Endothelial cell (in vitro differentiated cells): ENCODE data around the gene KRT17. TPM values are rescaled to one million over a fixed set of nuclear protein-coding genes. Genes with fewer than 3 reads are reported as not detected.
"Not testable (repeated sequence)": the region's sequence is repeated elsewhere in the genome, so short reads cannot be mapped to it uniquely, and the experiment has no call there.

ENCODE experiments used
- DNase-seq: peaks from one replicate; pipeline ENCODE4 v3.0.0; 2021; ENCODE audit warnings: low spot score
- H3K27ac Mint-ChIP-seq: one replicate; pipeline ENCODE4 v1.8.0; 2021; ENCODE audit warnings: mixed read lengths, inconsistent platforms; ENCODE audit not compliant: unreplicated experiment
- H3K27me3 Mint-ChIP-seq: one replicate; pipeline ENCODE4 v1.8.0; 2021; ENCODE audit warnings: mild to moderate bottlenecking, moderate library complexity, mixed read lengths, inconsistent platforms; ENCODE audit not compliant: unreplicated experiment
- H3K36me3 Mint-ChIP-seq: one replicate; pipeline ENCODE4 v1.8.0; 2021; ENCODE audit warnings: mild to moderate bottlenecking, low read depth, mixed read lengths, inconsistent platforms; ENCODE audit not compliant: unreplicated experiment
- H3K4me1 Mint-ChIP-seq: one replicate; pipeline ENCODE4 v1.8.0; 2021; ENCODE audit warnings: mild to moderate bottlenecking, mixed read lengths, inconsistent platforms; ENCODE audit not compliant: unreplicated experiment
- H3K4me3 Mint-ChIP-seq: one replicate; pipeline ENCODE4 v1.8.0; 2021; ENCODE audit warnings: mild to moderate bottlenecking, mixed read lengths, inconsistent platforms; ENCODE audit not compliant: unreplicated experiment
- H3K9me3 Mint-ChIP-seq: one replicate; pipeline ENCODE4 v1.8.0; 2021; ENCODE audit warnings: mixed read lengths, inconsistent platforms; ENCODE audit not compliant: unreplicated experiment
- total RNA-seq: library from RNA; stranded (reverse); fragmentation: NEBNext Ultra II Directional; extraction: Animal tissue kit (Norgen Biotek cat#: 25700); gene quantifications from one replicate; pipeline ENCODE4 v1.2.1, GENCODE V29; 2021; ENCODE audit not compliant: unreplicated experiment
- TF ChIP-seq, protein P1 (sequence below): fragments of 200-600 bp; sonication (generic); IDR thresholded peaks from one replicate; pipeline ENCODE4 v1.5.0; 2021; ENCODE audit warnings: antibody characterized with exemption; ENCODE audit not compliant: unreplicated experiment

Gene KRT17
- total RNA-seq, 1 donor from 2014 or later, result not detected

DNA sequence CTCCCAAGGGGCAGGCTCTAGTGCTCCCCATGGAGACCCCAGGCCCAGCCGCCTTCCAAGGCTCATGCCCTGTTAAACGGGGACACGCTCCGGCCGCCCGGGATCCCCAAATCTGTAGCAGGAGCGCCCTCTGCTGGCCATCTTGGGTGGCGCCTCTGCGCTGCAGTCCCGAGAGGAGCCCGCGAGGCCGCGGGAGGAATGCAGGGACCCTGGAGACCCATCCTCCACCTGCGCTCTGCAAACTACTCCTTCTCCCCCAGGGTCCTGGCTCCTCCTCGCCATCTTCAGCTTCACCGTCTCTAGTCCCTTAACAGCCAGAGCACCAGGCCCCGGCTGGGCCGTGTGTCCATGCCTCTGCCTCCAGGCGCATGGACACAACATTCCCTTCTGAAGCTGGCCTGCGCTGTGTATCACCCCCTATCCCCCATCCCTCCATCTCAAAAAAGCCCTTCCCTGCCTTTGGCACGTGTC is 23.6 kb upstream of the KRT17 start:
- DNase-seq, result peak; percentile 97
- peaks cover 10% of the 10 kb centered on the region for H3K4me1 Mint-ChIP-seq
- H3K36me3 Mint-ChIP-seq, result no peaks in the 10 kb centered on the region
- peaks cover 2% of the 10 kb centered on the region for H3K27me3 Mint-ChIP-seq
- TF ChIP-seq, protein P1, sequence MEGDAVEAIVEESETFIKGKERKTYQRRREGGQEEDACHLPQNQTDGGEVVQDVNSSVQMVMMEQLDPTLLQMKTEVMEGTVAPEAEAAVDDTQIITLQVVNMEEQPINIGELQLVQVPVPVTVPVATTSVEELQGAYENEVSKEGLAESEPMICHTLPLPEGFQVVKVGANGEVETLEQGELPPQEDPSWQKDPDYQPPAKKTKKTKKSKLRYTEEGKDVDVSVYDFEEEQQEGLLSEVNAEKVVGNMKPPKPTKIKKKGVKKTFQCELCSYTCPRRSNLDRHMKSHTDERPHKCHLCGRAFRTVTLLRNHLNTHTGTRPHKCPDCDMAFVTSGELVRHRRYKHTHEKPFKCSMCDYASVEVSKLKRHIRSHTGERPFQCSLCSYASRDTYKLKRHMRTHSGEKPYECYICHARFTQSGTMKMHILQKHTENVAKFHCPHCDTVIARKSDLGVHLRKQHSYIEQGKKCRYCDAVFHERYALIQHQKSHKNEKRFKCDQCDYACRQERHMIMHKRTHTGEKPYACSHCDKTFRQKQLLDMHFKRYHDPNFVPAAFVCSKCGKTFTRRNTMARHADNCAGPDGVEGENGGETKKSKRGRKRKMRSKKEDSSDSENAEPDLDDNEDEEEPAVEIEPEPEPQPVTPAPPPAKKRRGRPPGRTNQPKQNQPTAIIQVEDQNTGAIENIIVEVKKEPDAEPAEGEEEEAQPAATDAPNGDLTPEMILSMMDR, result peak; percentile 86
- H3K27ac Mint-ChIP-seq, result no peak overlapping the region
- no peaks in the 10 kb centered on the region for H3K9me3 Mint-ChIP-seq
- no peak overlapping the region for H3K4me3 Mint-ChIP-seq

DNA sequence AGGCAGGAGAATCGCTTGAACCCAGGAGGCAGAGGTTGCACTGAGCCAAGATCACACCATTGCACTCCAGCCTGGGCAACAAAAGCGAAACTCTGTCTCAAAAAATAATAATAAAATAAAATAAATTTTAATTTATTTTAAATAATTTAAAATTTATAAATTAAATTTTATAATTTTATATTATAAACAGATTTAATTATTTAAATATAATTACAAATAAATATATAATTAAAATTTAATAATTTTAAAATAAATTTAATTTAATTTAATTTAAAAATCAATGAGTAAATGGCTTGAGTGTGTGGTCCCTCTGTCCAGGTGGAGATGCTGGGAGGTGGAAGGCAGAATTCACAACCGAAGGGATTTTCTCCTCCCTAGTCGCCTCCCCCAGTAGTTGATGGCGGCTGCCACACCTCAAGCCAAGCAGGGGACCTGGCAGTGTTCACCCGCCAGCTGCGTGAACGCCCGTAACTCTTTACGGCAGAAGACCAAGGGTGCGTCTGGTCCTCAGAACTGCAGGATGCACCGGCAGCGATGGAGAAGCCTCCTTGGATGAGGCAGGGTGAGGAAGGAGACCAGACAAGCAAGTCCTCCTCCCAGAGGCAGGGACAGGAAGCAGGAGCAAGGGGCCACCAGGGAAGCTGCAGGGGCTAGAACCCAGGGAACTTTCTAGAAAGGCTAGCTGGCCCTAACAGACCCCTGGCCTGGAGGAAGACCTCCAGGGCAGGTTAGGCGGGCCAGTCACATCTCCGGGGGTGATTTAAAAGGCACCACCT is 22.9 kb upstream of the KRT17 start:
- TF ChIP-seq, protein P1, result no peak

DNA sequence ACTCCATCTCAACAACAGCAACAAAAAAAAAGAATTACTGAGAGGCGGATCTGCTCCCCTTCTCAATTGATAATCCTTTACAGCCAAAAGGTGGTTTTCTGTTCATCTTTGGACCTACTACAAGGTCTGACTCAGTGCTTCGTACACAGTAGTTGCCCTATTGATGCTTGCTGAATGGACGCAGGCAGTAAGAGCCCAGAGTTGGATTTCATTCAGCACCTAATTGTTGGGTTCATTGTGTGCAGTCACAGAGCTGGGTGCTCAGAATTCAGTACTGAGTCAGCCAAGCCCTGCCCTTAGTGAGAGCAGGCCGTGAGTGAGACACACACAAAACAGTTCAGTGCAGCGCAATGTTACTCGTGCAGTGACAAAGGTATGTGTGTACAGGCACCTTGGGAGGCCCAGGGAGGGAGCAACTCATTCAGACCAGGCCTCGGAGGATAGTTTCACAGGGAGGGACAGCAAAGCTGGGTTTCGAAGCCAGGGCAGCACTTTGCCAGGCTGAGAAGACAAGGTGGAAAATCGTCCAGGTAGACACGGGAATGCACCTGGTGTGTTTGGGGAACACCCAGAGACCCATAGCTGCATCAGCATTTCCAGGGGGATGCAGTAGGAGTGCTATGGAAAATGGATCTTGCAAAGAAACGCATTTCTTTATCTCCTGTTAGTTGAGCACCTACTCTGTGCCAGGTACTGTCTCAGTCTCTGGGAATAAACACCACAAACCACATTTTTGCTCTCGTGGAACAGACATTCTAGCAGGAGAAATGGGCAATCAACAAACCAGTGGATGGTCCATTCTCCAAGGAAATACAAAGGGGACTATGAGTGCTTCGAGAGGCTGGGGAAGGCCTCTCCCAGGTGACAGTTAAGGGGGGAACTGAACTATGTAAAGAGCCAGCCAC is 18.1 kb upstream of the KRT17 start:
- TF ChIP-seq, protein P1, result no peak
- Mint-ChIP-seq H3K4me1 (peaks cover 2% of the 10 kb centered on the region), H3K27me3 (peaks cover 2% of the 10 kb centered on the region), H3K9me3 (no peaks in the 10 kb centered on the region), H3K27ac (no peak overlapping the region), H3K36me3 (no peaks in the 10 kb centered on the region), H3K4me3 (no peak overlapping the region)
- DNase-seq, result no peak

More for the DNA sequence above, 22.9 kb upstream of the KRT17 start:
- Mint-ChIP-seq H3K27me3 (peaks cover 2% of the 10 kb centered on the region), H3K36me3 (no peaks in the 10 kb centered on the region), H3K4me3 (no peak overlapping the region), H3K9me3 (no peaks in the 10 kb centered on the region), H3K27ac (no peak overlapping the region), H3K4me1 (peaks cover 10% of the 10 kb centered on the region)
- no peak for DNase-seq

DNA sequence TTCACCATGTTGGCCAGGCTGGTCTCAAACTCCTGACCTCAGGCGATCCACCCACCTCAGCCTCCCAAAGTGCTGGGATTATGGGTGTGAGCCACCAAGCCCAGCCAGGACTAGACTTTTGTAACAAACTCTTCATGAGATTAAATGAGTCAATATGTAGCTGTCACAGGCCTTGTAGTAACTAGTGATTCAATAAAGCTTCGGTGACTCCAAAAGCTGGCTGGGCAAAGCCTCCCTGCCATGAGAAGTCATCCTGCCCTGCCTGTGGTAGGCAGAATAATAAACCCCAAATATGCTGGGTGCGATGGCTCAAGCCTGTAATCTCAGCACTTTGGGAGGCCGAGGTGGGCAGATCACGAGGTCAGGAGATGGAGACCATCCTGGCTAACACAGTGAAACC is 16.2 kb upstream of the KRT17 start:
- not testable (repeated sequence) for H3K27ac Mint-ChIP-seq, H3K4me3 Mint-ChIP-seq, H3K9me3 Mint-ChIP-seq, DNase-seq, H3K4me1 Mint-ChIP-seq, H3K36me3 Mint-ChIP-seq, H3K27me3 Mint-ChIP-seq

DNA sequence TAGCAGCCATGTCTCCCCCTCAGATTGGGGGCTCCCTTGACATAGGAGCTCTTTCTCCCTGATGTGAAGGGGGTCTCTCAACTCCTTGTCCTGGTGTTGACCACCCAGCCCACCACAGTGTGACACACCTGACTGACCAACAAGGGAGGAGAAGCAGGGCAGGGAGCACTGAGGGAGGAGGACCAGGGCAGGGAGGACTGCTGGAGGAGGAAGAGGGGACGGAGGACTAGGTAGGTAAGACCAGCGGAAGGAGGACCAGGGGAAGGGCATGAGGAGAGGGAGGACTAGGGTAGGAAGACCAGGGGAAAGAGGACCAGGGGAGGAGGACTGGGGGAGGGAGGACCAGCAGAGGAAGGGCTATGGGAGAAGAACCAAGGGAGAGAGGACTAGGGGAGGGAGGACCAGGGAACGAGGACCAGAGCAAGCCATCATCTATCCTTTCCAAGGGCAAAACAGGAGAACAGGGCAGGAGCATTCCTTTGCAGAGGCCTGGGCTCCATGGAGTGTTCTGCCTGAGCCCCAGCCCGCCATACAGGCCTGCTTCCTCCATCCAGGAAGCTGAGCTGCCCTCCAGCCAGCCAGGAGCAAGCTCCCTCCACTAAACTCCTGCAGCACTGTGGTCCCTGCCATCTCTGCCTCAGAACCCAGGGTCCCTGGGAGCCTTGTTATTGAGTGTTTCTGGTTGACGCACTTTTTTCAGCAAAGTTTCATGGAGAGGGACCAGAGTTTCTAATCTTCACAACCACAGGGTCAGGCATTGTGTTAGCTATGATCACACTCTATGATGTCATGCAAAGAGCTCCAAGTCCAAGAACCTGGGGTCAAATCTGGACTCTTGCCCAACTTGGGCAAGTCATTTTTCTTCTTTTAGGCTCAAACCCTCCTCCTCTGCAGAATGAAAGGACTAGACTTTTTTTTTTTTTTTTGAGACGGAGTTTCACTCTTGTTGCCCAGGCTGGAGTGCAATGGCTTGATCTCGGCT is 15.4 kb upstream of the KRT17 start:
- Mint-ChIP-seq H3K4me1 (peaks cover 3% of the 10 kb centered on the region), H3K27me3 (peaks cover 3% of the 10 kb centered on the region), H3K4me3 (no peak overlapping the region), H3K36me3 (no peaks in the 10 kb centered on the region), H3K27ac (no peak overlapping the region), H3K9me3 (no peaks in the 10 kb centered on the region)
- DNase-seq, result no peak
- TF ChIP-seq, protein P1, result no peak
